Measurements from ENCODE around the gene CCDC110.

- TF ChIP-seq SP1 (IDR thresholded peaks at IDR 0.05) (no peak), LEF1 (IDR thresholded peaks at IDR 0.05; ENCODE audit: borderline replicate concordance) (no peak), L3MBTL2 (conservative IDR thresholded peaks at IDR 0.05) (no peak), FOXK2 (IDR thresholded peaks at IDR 0.05) (no peak), FOXM1 (IDR thresholded peaks at IDR 0.05; ENCODE audit: borderline replicate concordance) (no peak), FOXA1 (IDR thresholded peaks at IDR 0.05) (no peak), ARNT (IDR thresholded peaks at IDR 0.05) (no peak), PKNOX1 (IDR thresholded peaks at IDR 0.05) (no peak), NFRKB (IDR thresholded peaks at IDR 0.05) (no peak), TARDBP (IDR thresholded peaks at IDR 0.05) (no peak)
Observed at GRCh38 chr4:185441479-185441878, 30.1 kb downstream of the CCDC110 start.
